Astrocyte (in vitro differentiated cells and primary cell): ENCODE results near the gene CACNA1H. TPM values are rescaled to one million over a fixed set of nuclear protein-coding genes. Genes with fewer than 3 reads are reported as not detected.

Experiments
- DNase-seq: peaks from one replicate; pipeline ENCODE4 v3.0.0-alpha.2; 2010; ENCODE audit warnings: low read depth
- FAIRE-seq: peaks from 2 replicates; lab custom pipeline; 2011; peaks lifted over from hg19 to GRCh38; lab: Jason Lieb, UNC
- H2AFZ ChIP-seq: 2 replicates; pipeline ENCODE4 v1.6.0; 2012; ENCODE audit warnings: low read depth, low read length, inconsistent platforms
- H3K27ac ChIP-seq: 2 replicates; pipeline ENCODE4 v1.5.1; 2011; ENCODE audit warnings: low read depth, low read length, inconsistent platforms
- H3K27me3 ChIP-seq: 2 replicates; pipeline ENCODE4 v1.6.0; 2011; ENCODE audit warnings: low read length, inconsistent platforms; ENCODE audit not compliant: insufficient read depth
- H3K36me3 ChIP-seq: 2 replicates; pipeline ENCODE4 v1.5.1; 2011; ENCODE audit warnings: low read length, inconsistent platforms; ENCODE audit not compliant: insufficient read depth
- H3K4me1 ChIP-seq: 2 replicates; pipeline ENCODE4 v1.5.1; 2011; ENCODE audit warnings: low read length, inconsistent platforms; ENCODE audit not compliant: insufficient read depth
- H3K4me2 ChIP-seq: 2 replicates; pipeline ENCODE4 v1.6.0; 2012; ENCODE audit warnings: low read length, inconsistent platforms
- H3K4me3 ChIP-seq: 2 replicates; pipeline ENCODE4 v1.5.1; 2011; ENCODE audit warnings: low read depth, mild to moderate bottlenecking, low read length, inconsistent platforms; ENCODE audit not compliant: insufficient read depth
- H3K79me2 ChIP-seq: 2 replicates; pipeline ENCODE4 v1.6.0; 2012; ENCODE audit warnings: mild to moderate bottlenecking, low read length, inconsistent platforms; ENCODE audit not compliant: insufficient read depth
- H3K9ac ChIP-seq: 2 replicates; pipeline ENCODE4 v1.6.0; 2012; ENCODE audit warnings: mild to moderate bottlenecking, low read length, inconsistent platforms
- H3K9me3 ChIP-seq: 2 replicates; pipeline ENCODE4 v1.5.1; 2012; ENCODE audit warnings: low read depth, mild to moderate bottlenecking, low read length, inconsistent platforms; ENCODE audit not compliant: insufficient read depth
- H4K20me1 ChIP-seq: 2 replicates; pipeline ENCODE4 v1.6.0; 2012; ENCODE audit warnings: low read length, inconsistent platforms; ENCODE audit not compliant: insufficient read depth
- H3K27ac Mint-ChIP-seq: one replicate; pipeline ENCODE4 v1.8.0; 2021; ENCODE audit warnings: mild to moderate bottlenecking, mixed read lengths; ENCODE audit not compliant: unreplicated experiment
- H3K27me3 Mint-ChIP-seq: one replicate; pipeline ENCODE4 v1.8.0; 2021; ENCODE audit warnings: low read depth, mixed read lengths; ENCODE audit not compliant: unreplicated experiment
- H3K36me3 Mint-ChIP-seq: one replicate; pipeline ENCODE4 v1.8.0; 2021; ENCODE audit warnings: low read depth, mixed read lengths; ENCODE audit not compliant: unreplicated experiment
- H3K4me1 Mint-ChIP-seq: one replicate; pipeline ENCODE4 v1.8.0; 2021; ENCODE audit warnings: low read depth, mixed read lengths; ENCODE audit not compliant: unreplicated experiment
- H3K4me3 Mint-ChIP-seq: one replicate; pipeline ENCODE4 v1.8.0; 2021; ENCODE audit warnings: mild to moderate bottlenecking, moderate library complexity, mixed read lengths; ENCODE audit not compliant: unreplicated experiment
- H3K9me3 Mint-ChIP-seq: one replicate; pipeline ENCODE4 v1.8.0; 2021; ENCODE audit warnings: mild to moderate bottlenecking, mixed read lengths; ENCODE audit not compliant: unreplicated experiment
- EZH2 ChIP-seq: IDR thresholded peaks from 2 replicates; pipeline ENCODE4 v1.6.1; 2012; ENCODE audit warnings: mild to moderate bottlenecking, low read length, inconsistent platforms; ENCODE audit not compliant: insufficient read depth
- total RNA-seq: library from RNA; stranded (reverse); gene quantifications from 2 replicates; pipeline ENCODE4 v1.2.1, GENCODE V29; 2021
- TF ChIP-seq, protein P1 (sequence below): IDR thresholded peaks from 2 replicates; pipeline ENCODE4 v1.5.1; 2011; ENCODE audit warnings: low read depth, mild to moderate bottlenecking, inconsistent platforms, low read length, moderate library complexity; ENCODE audit not compliant: insufficient read depth

Gene CACNA1H
- total RNA-seq, 1 donor from 2014 or later: 21.7 TPM

GRCh38 chr16:1202274-1202673 is 49.4 kb downstream of the CACNA1H start:
- Histone ChIP-seq H3K4me2 (no peak overlapping the region), H3K9ac (no peak overlapping the region), H4K20me1 (peaks cover 8% of the 10 kb centered on the region), H3K27ac (no peak overlapping the region), H3K9me3 (no peaks in the 10 kb centered on the region), H3K27me3 (no peaks in the 10 kb centered on the region), H3K4me3 (no peak overlapping the region), H3K79me2 (no peaks in the 10 kb centered on the region), H2AFZ (no peak overlapping the region), H3K36me3 (no peaks in the 10 kb centered on the region), H3K4me1 (no peaks in the 10 kb centered on the region)
- Mint-ChIP-seq H3K36me3 (peaks cover 9% of the 10 kb centered on the region), H3K9me3 (no peaks in the 10 kb centered on the region), H3K27me3 (peaks cover 5% of the 10 kb centered on the region), H3K4me3 (no peak overlapping the region), H3K27ac (no peak overlapping the region), H3K4me1 (no peaks in the 10 kb centered on the region)
- FAIRE-seq (no peak), DNase-seq (no peak)
- TF ChIP-seq, protein P1, sequence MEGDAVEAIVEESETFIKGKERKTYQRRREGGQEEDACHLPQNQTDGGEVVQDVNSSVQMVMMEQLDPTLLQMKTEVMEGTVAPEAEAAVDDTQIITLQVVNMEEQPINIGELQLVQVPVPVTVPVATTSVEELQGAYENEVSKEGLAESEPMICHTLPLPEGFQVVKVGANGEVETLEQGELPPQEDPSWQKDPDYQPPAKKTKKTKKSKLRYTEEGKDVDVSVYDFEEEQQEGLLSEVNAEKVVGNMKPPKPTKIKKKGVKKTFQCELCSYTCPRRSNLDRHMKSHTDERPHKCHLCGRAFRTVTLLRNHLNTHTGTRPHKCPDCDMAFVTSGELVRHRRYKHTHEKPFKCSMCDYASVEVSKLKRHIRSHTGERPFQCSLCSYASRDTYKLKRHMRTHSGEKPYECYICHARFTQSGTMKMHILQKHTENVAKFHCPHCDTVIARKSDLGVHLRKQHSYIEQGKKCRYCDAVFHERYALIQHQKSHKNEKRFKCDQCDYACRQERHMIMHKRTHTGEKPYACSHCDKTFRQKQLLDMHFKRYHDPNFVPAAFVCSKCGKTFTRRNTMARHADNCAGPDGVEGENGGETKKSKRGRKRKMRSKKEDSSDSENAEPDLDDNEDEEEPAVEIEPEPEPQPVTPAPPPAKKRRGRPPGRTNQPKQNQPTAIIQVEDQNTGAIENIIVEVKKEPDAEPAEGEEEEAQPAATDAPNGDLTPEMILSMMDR: no peak
- no peak for TF ChIP-seq EZH2

DNA sequence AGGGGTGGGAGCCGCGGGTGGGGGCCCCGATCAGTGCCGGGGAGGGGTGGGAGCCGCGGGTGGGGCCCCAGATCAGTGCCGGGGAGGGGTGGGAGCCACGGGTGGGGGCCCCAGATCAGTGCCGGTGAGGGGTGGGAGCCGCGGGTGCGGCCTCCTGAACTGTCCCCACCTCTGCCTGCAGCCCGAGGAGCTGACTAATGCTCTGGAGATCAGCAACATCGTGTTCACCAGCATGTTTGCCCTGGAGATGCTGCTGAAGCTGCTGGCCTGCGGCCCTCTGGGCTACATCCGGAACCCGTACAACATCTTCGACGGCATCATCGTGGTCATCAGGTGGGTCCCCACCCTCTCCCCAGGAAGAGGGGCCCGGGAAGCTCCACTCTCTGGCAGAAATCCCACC is 52.0 kb downstream of the CACNA1H start:
- H3K27me3 ChIP-seq: no peaks in the 10 kb centered on the region

DNA sequence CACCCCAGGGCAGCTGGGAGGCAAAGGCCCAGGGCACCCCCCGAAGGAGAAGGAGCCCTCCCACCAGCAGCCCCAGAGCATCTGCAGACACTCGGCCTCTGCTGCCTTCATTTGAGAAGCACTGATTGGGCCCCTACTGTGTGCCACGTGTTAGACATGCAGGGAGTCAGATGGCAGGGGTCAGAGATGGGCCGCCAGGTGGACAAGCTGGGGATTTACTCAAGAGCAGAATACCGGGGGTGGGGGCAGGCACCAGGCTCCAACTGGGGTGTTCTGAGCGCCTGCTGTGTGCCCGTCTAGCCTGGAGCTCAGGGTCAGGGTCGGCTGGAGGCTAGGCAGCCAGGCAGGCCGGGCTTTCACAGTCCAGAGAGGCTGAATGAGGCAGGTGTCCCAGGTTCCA is 53.4 kb downstream of the CACNA1H start:
- TF ChIP-seq, protein P1: no peak
- no peak for TF ChIP-seq EZH2
- Mint-ChIP-seq H3K9me3 (no peaks in the 10 kb centered on the region), H3K4me1 (no peaks in the 10 kb centered on the region), H3K36me3 (peaks cover 11% of the 10 kb centered on the region), H3K27me3 (peaks cover 5% of the 10 kb centered on the region), H3K4me3 (no peak overlapping the region), H3K27ac (no peak overlapping the region)
- H2AFZ ChIP-seq: no peak overlapping the region
- no peak overlapping the region for H3K9ac ChIP-seq
- no peaks in the 10 kb centered on the region for H3K36me3 ChIP-seq
- DNase-seq (no peak), FAIRE-seq (no peak)
- H3K79me2 ChIP-seq: no peaks in the 10 kb centered on the region
- no peak overlapping the region for H3K27ac ChIP-seq
- H3K4me1 ChIP-seq: no peaks in the 10 kb centered on the region
- H3K9me3 ChIP-seq: no peaks in the 10 kb centered on the region
- H3K4me3 ChIP-seq: no peak overlapping the region
- H3K4me2 ChIP-seq: no peak overlapping the region
- H4K20me1 ChIP-seq: no peaks in the 10 kb centered on the region
- no peaks in the 10 kb centered on the region for H3K27me3 ChIP-seq

More for the DNA sequence above, 52.0 kb downstream of the CACNA1H start:
- no peaks in the 10 kb centered on the region for H3K36me3 ChIP-seq
- H3K4me3 ChIP-seq: no peak overlapping the region
- no peaks in the 10 kb centered on the region for H3K4me1 ChIP-seq
- no peak overlapping the region for H3K4me3 Mint-ChIP-seq
- DNase-seq (no peak), FAIRE-seq (no peak)
- TF ChIP-seq EZH2: no peak
- TF ChIP-seq, protein P1: no peak
- H3K4me1 Mint-ChIP-seq: no peaks in the 10 kb centered on the region
- no peaks in the 10 kb centered on the region for H3K9me3 Mint-ChIP-seq
- no peak overlapping the region for H3K9ac ChIP-seq
- no peaks in the 10 kb centered on the region for H3K79me2 ChIP-seq
- H3K4me2 ChIP-seq: no peak overlapping the region
- H2AFZ ChIP-seq: no peak overlapping the region
- no peaks in the 10 kb centered on the region for H3K9me3 ChIP-seq
- no peak overlapping the region for H3K27ac Mint-ChIP-seq
- H3K36me3 Mint-ChIP-seq: peaks cover 14% of the 10 kb centered on the region
- peaks cover 5% of the 10 kb centered on the region for H3K27me3 Mint-ChIP-seq
- H3K27ac ChIP-seq: no peak overlapping the region
- H4K20me1 ChIP-seq: no peaks in the 10 kb centered on the region
